Left ventricle myocardium inferior (tissue), 1 donor: Measurements from ENCODE around the gene TMC1. TPM values are rescaled to one million over a fixed set of nuclear protein-coding genes. Genes with fewer than 3 reads are reported as not detected.

ENCODE experiments used
- DNase-seq: peaks from one replicate; pipeline ENCODE4 v3.0.0-alpha.2; 2020
- H3K27ac ChIP-seq: fragments of 200-600 bp; replicated peaks from 2 replicates; pipeline ENCODE4 v1.8.0; 2021
- H3K27me3 ChIP-seq: fragments of 200-600 bp; 2 replicates; pipeline ENCODE4 v1.8.0; 2021; ENCODE audit warnings: low read depth
- H3K36me3 ChIP-seq: fragments of 200-600 bp; 2 replicates; pipeline ENCODE4 v1.8.0; 2021
- H3K4me1 ChIP-seq: fragments of 200-600 bp; 2 replicates; pipeline ENCODE4 v1.8.0; 2021
- H3K4me3 ChIP-seq: fragments of 200-600 bp; 2 replicates; pipeline ENCODE4 v1.8.0; 2021; ENCODE audit warnings: mild to moderate bottlenecking, moderate library complexity
- H3K9me3 ChIP-seq: fragments of 200-600 bp; replicated peaks from 2 replicates; pipeline ENCODE4 v1.8.0; 2021
- CTCF ChIP-seq: fragments of 200-600 bp; IDR thresholded peaks from 2 replicates; pipeline ENCODE4 v1.8.0; 2021; ENCODE audit warnings: antibody characterized with exemption, mild to moderate bottlenecking, borderline replicate concordance
- intact Hi-C: fragments of 100-400 bp; cut with micrococcal nuclease; formaldehyde crosslinking; loops from one replicate; pipeline ENCODE4 v1.11.0; 2022
- total RNA-seq: library from RNA; stranded (reverse); fragmentation: NEBNext Ultra II Directional; extraction: Animal tissue kit (Norgen Biotek cat#: 25700); gene quantifications from one replicate; pipeline ENCODE4 v1.2.1, GENCODE V29; 2021
- donor health status: DM: no; HTN: yes; CAD: no; lungs with severe emphysema.

The TMC1 gene
- total RNA-seq, 1 donor from 2014 or later: 0.25 TPM

DNA sequence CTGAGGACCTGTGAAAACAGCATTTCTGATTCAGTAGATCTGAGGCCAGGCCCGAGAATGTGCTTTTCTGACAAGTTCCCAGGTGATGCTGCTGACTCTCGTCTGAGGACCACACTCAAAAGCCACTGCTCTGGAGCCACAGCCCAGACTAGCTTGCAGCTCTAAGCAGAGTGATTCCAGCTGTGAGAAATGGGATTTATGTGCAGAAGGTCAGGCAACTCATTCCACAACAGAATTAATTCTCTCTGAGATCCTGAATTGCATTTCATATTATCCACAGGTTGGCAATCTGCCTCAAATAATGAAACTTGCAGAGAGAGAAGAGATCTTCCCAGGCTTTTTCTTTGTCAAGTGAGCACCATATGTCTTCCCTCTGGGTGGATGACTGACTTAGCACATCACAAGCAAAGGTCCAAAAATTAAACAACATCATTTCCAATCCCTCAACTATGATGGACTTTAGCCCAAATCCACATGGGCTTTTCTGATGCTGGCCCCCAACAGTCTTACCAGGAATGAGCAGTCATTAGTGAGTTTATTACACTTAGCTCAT, 291.2 kb downstream of the TMC1 start:
- H3K9me3 ChIP-seq: no peaks in the 10 kb centered on the region
- H3K36me3 ChIP-seq: no peaks in the 10 kb centered on the region
- DNase-seq: no peak
- intact Hi-C loops: no loop called here
- no peaks in the 10 kb centered on the region for H3K4me1 ChIP-seq
- H3K4me3 ChIP-seq: no peak overlapping the region
- H3K27me3 ChIP-seq: no peaks in the 10 kb centered on the region
- H3K27ac ChIP-seq: no peak overlapping the region
- TF ChIP-seq CTCF: no peak

- no peak for DNase-seq
- intact Hi-C loops: no loop called here
- no peaks in the 10 kb centered on the region for H3K4me1 ChIP-seq
- no peak overlapping the region for H3K4me3 ChIP-seq
- H3K9me3 ChIP-seq: no peaks in the 10 kb centered on the region
- no peaks in the 10 kb centered on the region for H3K27me3 ChIP-seq
- TF ChIP-seq CTCF: no peak
- H3K36me3 ChIP-seq: no peaks in the 10 kb centered on the region
- H3K27ac ChIP-seq: no peak overlapping the region
Measured at GRCh38 chr9:72813544-72813943, 292.1 kb downstream of the TMC1 start.

- no peak for TF ChIP-seq CTCF
- no peak for DNase-seq
- Histone ChIP-seq H3K9me3 (no peaks in the 10 kb centered on the region), H3K4me3 (no peak overlapping the region), H3K27ac (no peak overlapping the region), H3K4me1 (no peaks in the 10 kb centered on the region), H3K36me3 (no peaks in the 10 kb centered on the region), H3K27me3 (peaks cover 2% of the 10 kb centered on the region)
- intact Hi-C loops: no loop called here
Measured at GRCh38 chr9:72814083-72814597, 292.7 kb downstream of the TMC1 start.

GRCh38 chr9:72816666-72817065, 295.3 kb downstream of the TMC1 start:
- DNase-seq: no peak
- intact Hi-C loops: loop anchor here (5.0 kb wide), 1 partner anchor 534 kb away; no protein-coding TSS in a partner anchor
- H3K9me3 ChIP-seq: no peaks in the 10 kb centered on the region
- TF ChIP-seq CTCF: no peak
- no peak overlapping the region for H3K4me3 ChIP-seq
- no peak overlapping the region for H3K27ac ChIP-seq
- H3K27me3 ChIP-seq: peaks cover 4% of the 10 kb centered on the region
- H3K36me3 ChIP-seq: no peaks in the 10 kb centered on the region
- no peaks in the 10 kb centered on the region for H3K4me1 ChIP-seq

DNA sequence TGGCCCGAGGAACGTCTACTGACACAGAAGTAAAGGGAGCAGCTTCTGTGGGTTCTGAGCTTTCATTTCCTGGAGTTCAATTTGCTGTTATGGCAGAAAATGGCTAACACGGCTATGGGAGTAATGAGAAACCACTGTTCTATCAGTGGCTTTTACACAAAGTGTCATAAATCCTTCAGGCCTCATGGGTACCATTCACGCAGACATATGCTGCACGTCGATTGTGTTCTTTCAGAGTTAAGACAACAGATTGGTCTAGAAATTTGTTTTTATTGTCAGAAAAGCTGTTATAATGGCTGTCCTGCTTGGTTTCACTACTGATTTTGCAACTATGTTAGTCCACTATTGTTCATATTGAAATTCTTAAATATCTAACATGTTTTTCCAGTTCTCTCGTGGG, 296.0 kb downstream of the TMC1 start:
- peaks cover 4% of the 10 kb centered on the region for H3K27me3 ChIP-seq
- no peak overlapping the region for H3K4me3 ChIP-seq
- H3K9me3 ChIP-seq: no peaks in the 10 kb centered on the region
- intact Hi-C loops: loop anchor here (5.0 kb wide), 1 partner anchor 535 kb away; no protein-coding TSS in a partner anchor
- no peak overlapping the region for H3K27ac ChIP-seq
- TF ChIP-seq CTCF: no peak
- DNase-seq: no peak
- no peaks in the 10 kb centered on the region for H3K36me3 ChIP-seq
- no peaks in the 10 kb centered on the region for H3K4me1 ChIP-seq
